GM12874 (cell line): ENCODE data around the gene ANP32E.

Experiments used
- CTCF ChIP-seq: IDR thresholded peaks from 2 replicates; pipeline ENCODE4 v1.5.1; 2011; ENCODE audit warnings: low read depth, mild to moderate bottlenecking, control low read depth, low read length, moderate library complexity; ENCODE audit not compliant: insufficient read depth

ANP32E gene

GRCh38 chr1:150233359-150234308 is 2.3 kb downstream of the ANP32E start:
- no peak for TF ChIP-seq CTCF

- no peak for TF ChIP-seq CTCF
Measured at GRCh38 chr1:150227228-150227627, 8.7 kb downstream of the ANP32E start.

GRCh38 chr1:150226486-150226885 is 9.4 kb downstream of the ANP32E start:
- no peak for TF ChIP-seq CTCF

- TF ChIP-seq CTCF, result no peak
Measured at GRCh38 chr1:150225546-150225945, 10.4 kb downstream of the ANP32E start.

- no peak for TF ChIP-seq CTCF
Measured at GRCh38 chr1:150224983-150225382, 10.9 kb downstream of the ANP32E start.

- peak; percentile 42; the same call in 1 of the 2 replicates for TF ChIP-seq CTCF
Measured at GRCh38 chr1:150221552-150221951, 14.4 kb downstream of the ANP32E start.

- TF ChIP-seq CTCF, result no peak
Measured at GRCh38 chr1:150213170-150214098, 22.5 kb downstream of the ANP32E start.
